ENCODE results near the gene CNNM4. TPM values are rescaled to one million over a fixed set of nuclear protein-coding genes. Genes with fewer than 3 reads are reported as not detected.

Gene CNNM4
- polyA plus RNA-seq, 1 of the 3 experiments (the other 2 are of a cell fraction): 5.5 TPM

DNA sequence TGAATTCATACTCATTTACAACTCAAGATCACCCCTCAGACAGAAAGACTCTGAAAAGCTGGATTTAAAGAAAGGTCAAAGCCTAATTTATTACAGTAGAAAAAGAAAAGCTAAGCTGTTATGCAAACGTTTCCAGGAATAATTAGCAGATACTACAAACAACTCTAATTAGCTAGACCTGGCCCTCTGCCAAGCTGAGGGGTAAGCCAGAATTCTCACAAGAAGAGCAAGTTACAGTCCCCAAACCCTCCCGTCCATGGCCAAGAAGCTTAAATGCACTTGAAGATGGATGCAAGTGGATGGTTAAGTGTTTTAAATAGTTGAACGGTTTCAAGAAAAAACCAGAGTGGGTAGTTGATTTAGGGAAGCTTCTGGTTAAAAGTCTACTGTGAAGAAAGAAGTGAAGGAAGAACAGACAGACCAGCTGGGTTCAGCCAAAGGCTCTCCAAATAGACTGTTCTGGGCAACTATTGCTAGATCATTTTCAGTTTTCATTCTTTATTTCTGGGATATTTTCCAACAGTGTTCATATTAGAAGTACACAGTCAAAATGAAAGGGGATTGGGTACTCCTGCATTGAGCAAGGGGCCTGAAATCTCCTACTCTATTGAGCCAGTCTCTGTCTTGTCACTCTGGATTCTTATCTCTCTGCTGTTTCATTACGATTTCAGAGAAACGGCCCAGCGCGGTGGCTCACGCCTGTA lies 25.7 kb upstream of the CNNM4 start:
- POLR2A ChIA-PET: no interaction called here
- Histone ChIP-seq H3K4me2 (no peak overlapping the region), H3K9me3 (no peaks in the 10 kb centered on the region), H4K20me1 (ENCODE audit: insufficient read depth) (no peaks in the 10 kb centered on the region), H3F3A (replicated peaks; ENCODE audit: insufficient read depth) (no peaks in the 10 kb centered on the region), H2AFZ (ENCODE audit: low read depth) (no peak overlapping the region), H3K4me3 (ENCODE audit: low read depth in 2 of 2, low read length in 1 of 2) (no peak overlapping the region), H3K27ac (ENCODE audit: low read depth in 2 of 2, low read length in 1 of 2) (no peak overlapping the region), H3K36me3 (replicated peaks in 1 of 2; ENCODE audit: control insufficient read depth in 1 of 2, insufficient read depth in 2 of 2, low read length in 1 of 2) (peaks cover 19 to 33% of the 10 kb centered on the region in 2 experiments), H3K79me2 (ENCODE audit: insufficient read depth) (peaks cover 32% of the 10 kb centered on the region), H3K9ac (no peak overlapping the region), H3K9me2 (no peaks in the 10 kb centered on the region), H3K27me3 (ENCODE audit: insufficient read depth) (no peaks in the 10 kb centered on the region), H3K4me1 (ENCODE audit: control insufficient read depth in 1 of 2, insufficient read depth in 2 of 2, low read depth in 1 of 2, low read length in 1 of 2) (peaks cover 6 to 8% of the 10 kb centered on the region in 2 experiments; a peak in 3 of 4 replicates)
- CTCF ChIA-PET: no interaction called here
- TF ChIP-seq NRF1 (IDR thresholded peaks at IDR 0.05; ENCODE audit: low read depth, low read length) (no peak), SIN3A (IDR thresholded peaks at IDR 0.05; ENCODE audit: borderline replicate concordance, low read depth, low read length) (no peak), FOXM1 (IDR thresholded peaks at IDR 0.05; ENCODE audit: low read depth) (no peak), JUND (IDR thresholded peaks at IDR 0.05) (no peak), EP300 (IDR thresholded peaks at IDR 0.05; ENCODE audit: borderline replicate concordance in 1 of 2, low read depth in 1 of 2, low read length in 1 of 2) (no peak), MXI1 (IDR thresholded peaks at IDR 0.05; ENCODE audit: low read depth, low read length) (no peak), ELF1 (IDR thresholded peaks at IDR 0.05) (no peak), RFX5 (IDR thresholded peaks at IDR 0.05; ENCODE audit: low read length) (no peak), RCOR1 (IDR thresholded peaks at IDR 0.05; ENCODE audit: low read length) (no peak), SMC3 (IDR thresholded peaks at IDR 0.05; ENCODE audit: low read depth, low read length) (no peak)
- TF ChIP-seq, protein P1, sequence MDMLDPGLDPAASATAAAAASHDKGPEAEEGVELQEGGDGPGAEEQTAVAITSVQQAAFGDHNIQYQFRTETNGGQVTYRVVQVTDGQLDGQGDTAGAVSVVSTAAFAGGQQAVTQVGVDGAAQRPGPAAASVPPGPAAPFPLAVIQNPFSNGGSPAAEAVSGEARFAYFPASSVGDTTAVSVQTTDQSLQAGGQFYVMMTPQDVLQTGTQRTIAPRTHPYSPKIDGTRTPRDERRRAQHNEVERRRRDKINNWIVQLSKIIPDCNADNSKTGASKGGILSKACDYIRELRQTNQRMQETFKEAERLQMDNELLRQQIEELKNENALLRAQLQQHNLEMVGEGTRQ (IDR thresholded peaks at IDR 0.05; ENCODE audit: borderline replicate concordance, low read depth, low read length): no peak
- TF ChIP-seq, protein P2, sequence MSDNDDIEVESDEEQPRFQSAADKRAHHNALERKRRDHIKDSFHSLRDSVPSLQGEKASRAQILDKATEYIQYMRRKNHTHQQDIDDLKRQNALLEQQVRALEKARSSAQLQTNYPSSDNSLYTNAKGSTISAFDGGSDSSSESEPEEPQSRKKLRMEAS (IDR thresholded peaks at IDR 0.05; ENCODE audit: low read depth): no peak
- TF ChIP-seq, protein P3, sequence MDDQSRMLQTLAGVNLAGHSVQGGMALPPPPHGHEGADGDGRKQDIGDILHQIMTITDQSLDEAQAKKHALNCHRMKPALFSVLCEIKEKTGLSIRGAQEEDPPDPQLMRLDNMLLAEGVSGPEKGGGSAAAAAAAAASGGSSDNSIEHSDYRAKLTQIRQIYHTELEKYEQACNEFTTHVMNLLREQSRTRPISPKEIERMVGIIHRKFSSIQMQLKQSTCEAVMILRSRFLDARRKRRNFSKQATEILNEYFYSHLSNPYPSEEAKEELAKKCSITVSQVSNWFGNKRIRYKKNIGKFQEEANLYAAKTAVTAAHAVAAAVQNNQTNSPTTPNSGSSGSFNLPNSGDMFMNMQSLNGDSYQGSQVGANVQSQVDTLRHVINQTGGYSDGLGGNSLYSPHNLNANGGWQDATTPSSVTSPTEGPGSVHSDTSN (IDR thresholded peaks at IDR 0.05): no peak
- TF ChIP-seq, protein P4, sequence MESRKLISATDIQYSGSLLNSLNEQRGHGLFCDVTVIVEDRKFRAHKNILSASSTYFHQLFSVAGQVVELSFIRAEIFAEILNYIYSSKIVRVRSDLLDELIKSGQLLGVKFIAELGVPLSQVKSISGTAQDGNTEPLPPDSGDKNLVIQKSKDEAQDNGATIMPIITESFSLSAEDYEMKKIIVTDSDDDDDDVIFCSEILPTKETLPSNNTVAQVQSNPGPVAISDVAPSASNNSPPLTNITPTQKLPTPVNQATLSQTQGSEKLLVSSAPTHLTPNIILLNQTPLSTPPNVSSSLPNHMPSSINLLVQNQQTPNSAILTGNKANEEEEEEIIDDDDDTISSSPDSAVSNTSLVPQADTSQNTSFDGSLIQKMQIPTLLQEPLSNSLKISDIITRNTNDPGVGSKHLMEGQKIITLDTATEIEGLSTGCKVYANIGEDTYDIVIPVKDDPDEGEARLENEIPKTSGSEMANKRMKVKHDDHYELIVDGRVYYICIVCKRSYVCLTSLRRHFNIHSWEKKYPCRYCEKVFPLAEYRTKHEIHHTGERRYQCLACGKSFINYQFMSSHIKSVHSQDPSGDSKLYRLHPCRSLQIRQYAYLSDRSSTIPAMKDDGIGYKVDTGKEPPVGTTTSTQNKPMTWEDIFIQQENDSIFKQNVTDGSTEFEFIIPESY (IDR thresholded peaks at IDR 0.05; ENCODE audit: borderline replicate concordance, low read depth): no peak
- 88% methylated on average over 8 of the region's 8 CpGs for WGBS (ENCODE audit: low lambda C conversion rate)
- DNase-seq: no peak
